CD14-positive monocyte (primary cell): ENCODE data around the gene SLC38A9. TPM values are rescaled to one million over a fixed set of nuclear protein-coding genes. Genes with fewer than 3 reads are reported as not detected.

ENCODE experiments used
- DNase-seq, 3 donors: peaks; one replicate each; pipeline ENCODE4 v3.0.0-alpha.2; 2011 to 2022
- H2AFZ ChIP-seq: 2 replicates; pipeline ENCODE4 v1.6.0; 2012; ENCODE audit warnings: mild to moderate bottlenecking, low read depth, low read length, inconsistent platforms; ENCODE audit not compliant: insufficient read depth, poor library complexity, severe bottlenecking
- H3K27ac ChIP-seq, 2 donors: 1 replicate in 1 of 2; 2 replicates in 1 of 2; pipeline ENCODE4 v1.5.1; 2012 to 2013; ENCODE audit warnings: low read length in 2 of 2, control low read depth in 1 of 2, inconsistent platforms in 1 of 2, low read depth in 1 of 2, mild to moderate bottlenecking in 1 of 2
- H3K27me3 ChIP-seq, 2 donors: one replicate each; pipeline versions ENCODE4 v1.6.0 to v1.6.1; 2011 to 2013; ENCODE audit warnings: low read length in 2 of 2; ENCODE audit not compliant: control insufficient read depth in 2 of 2, insufficient read depth in 2 of 2
- H3K36me3 ChIP-seq, 2 donors: replicated peaks in 1 of 2; 1 replicate in 1 of 2; 2 replicates in 1 of 2; pipeline versions ENCODE4 v1.5.1 to v1.6.1; 2012 to 2013; ENCODE audit warnings: low read length in 2 of 2, control low read depth in 1 of 2, inconsistent platforms in 1 of 2, mild to moderate bottlenecking in 1 of 2; ENCODE audit not compliant: insufficient read depth in 2 of 2, control insufficient read depth in 1 of 2
- H3K4me1 ChIP-seq, 2 donors: 1 replicate in 1 of 2; 2 replicates in 1 of 2; pipeline versions ENCODE4 v1.5.1 to v1.6.1; 2012 to 2013; ENCODE audit warnings: low read length in 2 of 2, control low read depth in 1 of 2, inconsistent platforms in 1 of 2, mild to moderate bottlenecking in 1 of 2, moderate library complexity in 1 of 2; ENCODE audit not compliant: insufficient read depth in 2 of 2, control insufficient read depth in 1 of 2
- H3K4me2 ChIP-seq: replicated peaks from 2 replicates; pipeline ENCODE3; 2012; ENCODE audit warnings: low read length, moderate library complexity, mild to moderate bottlenecking; ENCODE audit not compliant: poor library complexity, severe bottlenecking; ENCODE audit errors: extremely low read depth
- H3K4me3 ChIP-seq, 3 experiments: fragments of 200-600 bp in 1 of 3; sonication (generic) in 1 of 3; replicated peaks in 1 of 3; 1 replicate in 2 of 3; 2 replicates in 1 of 3; pipeline ENCODE4 v1.5.1; 2011 to 2013; ENCODE audit warnings: low read length in 3 of 3, mild to moderate bottlenecking in 3 of 3, control low read depth in 2 of 3, low read depth in 2 of 3, inconsistent platforms in 1 of 3, moderate library complexity in 1 of 3
- H3K79me2 ChIP-seq: 2 replicates; pipeline ENCODE4 v1.6.0; 2012; ENCODE audit warnings: mild to moderate bottlenecking, control low read depth, inconsistent platforms, low read length, moderate library complexity; ENCODE audit not compliant: insufficient read depth
- H3K9ac ChIP-seq: 2 replicates; pipeline ENCODE4 v1.6.0; 2017; ENCODE audit warnings: low read length, mild to moderate bottlenecking; ENCODE audit not compliant: insufficient read depth, poor library complexity, severe bottlenecking
- H3K9me3 ChIP-seq, 2 donors: replicated peaks in 1 of 2; 1 replicate in 1 of 2; 2 replicates in 1 of 2; pipeline versions ENCODE4 v1.5.1 to v1.6.1; 2012 to 2013; ENCODE audit warnings: low read length in 2 of 2, control low read depth in 1 of 2; ENCODE audit not compliant: control insufficient read depth in 1 of 2, insufficient read depth in 1 of 2
- H4K20me1 ChIP-seq: 2 replicates; pipeline ENCODE4 v1.6.0; 2012; ENCODE audit warnings: mild to moderate bottlenecking, low read length, control low read depth, moderate library complexity; ENCODE audit not compliant: insufficient read depth
- H3K27ac Mint-ChIP-seq, 7 donors: one replicate each; pipeline ENCODE4 v1.8.0; 2020; ENCODE audit warnings: mild to moderate bottlenecking in 7 of 7, mixed read lengths in 7 of 7, moderate library complexity in 6 of 7, inconsistent platforms in 2 of 7
- H3K27me3 Mint-ChIP-seq, 3 donors: one replicate each; pipeline ENCODE4 v1.8.0; 2021 to 2022; ENCODE audit warnings: low read depth in 3 of 3, mild to moderate bottlenecking in 3 of 3, mixed read lengths in 3 of 3, moderate library complexity in 3 of 3, inconsistent platforms in 1 of 3
- H3K36me3 Mint-ChIP-seq, 2 donors: one replicate each; pipeline ENCODE4 v1.8.0; 2020; ENCODE audit warnings: mixed read lengths in 2 of 2, inconsistent platforms in 1 of 2, mild to moderate bottlenecking in 1 of 2
- H3K4me1 Mint-ChIP-seq: one replicate; pipeline ENCODE4 v1.8.0; 2020; ENCODE audit warnings: mild to moderate bottlenecking, mixed read lengths
- H3K4me3 Mint-ChIP-seq, 2 donors: one replicate each; pipeline ENCODE4 v1.8.0; 2020; ENCODE audit warnings: mild to moderate bottlenecking in 2 of 2, mixed read lengths in 2 of 2, moderate library complexity in 1 of 2
- H3K9me3 Mint-ChIP-seq, 7 donors: one replicate each; pipeline ENCODE4 v1.8.0; 2020 to 2022; ENCODE audit warnings: mixed read lengths in 7 of 7, mild to moderate bottlenecking in 6 of 7, moderate library complexity in 6 of 7, inconsistent platforms in 2 of 7
- CTCF ChIP-seq: fragments of 200-600 bp; IDR thresholded peaks from one replicate; pipeline ENCODE4 v1.8.0; 2022; ENCODE audit warnings: antibody characterized with exemption, mild to moderate bottlenecking
- WGBS: methylation state at CpG from one replicate; pipeline ENCODE4 v1.1.5; 2013; ENCODE audit warnings: missing lambda C conversion rate; ENCODE audit not compliant: insufficient coverage; 5-methylcytosine and 5-hydroxymethylcytosine counted together
- intact Hi-C, 2 donors: fragments of 100-400 bp; cut with micrococcal nuclease; formaldehyde crosslinking; loops; one replicate each; pipeline versions ENCODE4 v1.15.0 to v1.15.1; 2023
- polyA plus RNA-seq, 3 donors: library from polyadenylated mRNA; depleted of rRNA in 1 of 3; unstranded in 2 of 3; stranded (reverse) in 1 of 3; fragments of 300-500 nt in 2 of 3; fragments of >200 nt in 1 of 3; fragmentation: Illumina TruSeq in 2 of 3; gene quantifications; 1 replicate in 2 of 3; 2 replicates in 1 of 3; pipeline ENCODE4 v1.2.3, GENCODE V29; 2012 to 2021

Gene SLC38A9
- polyA plus RNA-seq, 3 donors = 10.7 to 15.2 (median 14.1) TPM

GRCh38 chr5:55620766-55621160 is 91.4 kb downstream of the SLC38A9 start:
- 50% methylated on average over 2 of the region's 4 CpGs for WGBS
- Histone ChIP-seq H2AFZ (peak overlapping the region; percentile 4), H3K9me3 (no peaks in the 10 kb centered on the region), H4K20me1 (no peaks in the 10 kb centered on the region), H3K4me1 (peaks cover 12 to 16% of the 10 kb centered on the region in 2 donors), H3K27ac (peak overlapping the region; percentile 11 to 36), H3K4me2 (peak overlapping the region; percentile 29), H3K4me3 (no peak overlapping the region), H3K27me3 (no peaks in the 10 kb centered on the region), H3K9ac (no peak overlapping the region), H3K79me2 (no peaks in the 10 kb centered on the region), H3K36me3 (peaks cover 0 to 6% of the 10 kb centered on the region in 2 donors)
- Mint-ChIP-seq H3K27me3 (peaks cover 0 to 10% (median 0%) of the 10 kb centered on the region in 3 donors), H3K27ac (peak overlapping the region; percentile 18 to 80 (median 66)), H3K36me3 (peaks cover 13 to 25% of the 10 kb centered on the region in 2 donors), H3K9me3 (peaks cover 0 to 8% (median 0%) of the 10 kb centered on the region in 7 donors), H3K4me3 (peak overlapping the region; percentile 47 to 53), H3K4me1 (peaks cover 21% of the 10 kb centered on the region)
- no peak for TF ChIP-seq CTCF
- intact Hi-C loops = no loop called here
- DNase-seq = no peak

DNA sequence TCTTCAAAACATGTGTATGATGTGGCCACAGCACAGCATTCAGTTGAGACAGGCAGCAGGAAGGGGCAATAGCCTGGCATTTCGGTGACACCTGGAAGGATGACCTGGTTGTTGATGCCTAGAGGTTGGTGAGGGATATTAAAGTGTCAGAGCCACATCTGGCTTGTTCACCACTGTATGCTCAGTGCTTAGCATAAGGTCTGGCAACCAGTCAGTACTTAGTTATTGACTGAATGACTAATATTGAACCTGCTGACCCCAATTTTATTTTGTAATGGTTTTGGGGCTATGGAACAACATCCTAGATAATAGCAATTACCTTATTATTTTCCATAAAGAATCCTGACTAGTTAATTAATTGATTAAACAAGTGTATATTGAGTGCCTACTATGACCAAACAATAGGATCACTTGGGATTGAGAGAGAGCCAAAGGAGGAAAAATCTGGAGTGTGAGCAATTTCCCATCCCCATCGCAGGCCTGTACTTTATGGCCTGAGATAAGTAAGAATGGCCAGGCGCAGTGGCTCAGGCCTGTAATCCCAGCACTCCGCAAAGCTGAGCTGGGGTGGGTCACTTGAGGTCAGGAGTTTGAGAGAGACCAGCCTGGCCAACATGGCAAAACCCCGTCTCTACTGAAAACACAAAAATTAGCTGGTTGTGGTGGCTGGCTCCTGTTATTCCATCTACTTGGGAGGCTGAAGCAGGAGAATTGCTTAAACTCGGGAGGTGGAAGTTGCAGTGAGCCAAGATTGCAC is 91.9 kb downstream of the SLC38A9 start:
- 80% methylated on average over 4 of the region's 6 CpGs for WGBS

More for the DNA sequence above, 91.9 kb downstream of the SLC38A9 start:
- TF ChIP-seq CTCF = no peak
- Histone ChIP-seq H3K36me3 (peaks cover 0 to under 1% of the 10 kb centered on the region in 2 donors), H2AFZ (no peak overlapping the region), H3K4me2 (no peak overlapping the region), H3K9me3 (no peaks in the 10 kb centered on the region), H4K20me1 (no peaks in the 10 kb centered on the region), H3K27ac (peak overlapping the region in 1 of 2 donors; percentile 11), H3K4me3 (no peak overlapping the region), H3K79me2 (no peaks in the 10 kb centered on the region), H3K4me1 (peaks cover 12 to 16% of the 10 kb centered on the region in 2 donors), H3K27me3 (no peaks in the 10 kb centered on the region), H3K9ac (no peak overlapping the region)
- DNase-seq = no peak
- intact Hi-C loops = no loop called here
- H3K27me3 Mint-ChIP-seq = peaks cover 0 to 6% (median 0%) of the 10 kb centered on the region in 3 donors
- H3K27ac Mint-ChIP-seq = peak overlapping the region in 6 of 7 donors; percentile 25 to 80 (median 68)
- H3K4me3 Mint-ChIP-seq = peak overlapping the region in 1 of 2 donors; percentile 47
- H3K4me1 Mint-ChIP-seq = peaks cover 21% of the 10 kb centered on the region
- H3K36me3 Mint-ChIP-seq = peaks cover 7 to 19% of the 10 kb centered on the region in 2 donors
- peaks cover 0 to 8% (median 0%) of the 10 kb centered on the region in 7 donors for H3K9me3 Mint-ChIP-seq
